Stimulated activated CD4-positive, alpha-beta T cell treated with anti-CD3 and anti-CD28 coated beads, Interleukin-4, amount 100 ng/mL, for 24 hours (primary cell): ENCODE data around the gene ZNF853.
"Not testable (repeated sequence)": the region's sequence is repeated elsewhere in the genome, so short reads cannot be mapped to it uniquely, and the experiment has no call there.

Source experiments
- DNase-seq: peaks from one replicate; pipeline ENCODE4 v3.0.0-alpha.2; 2020

ZNF853 gene

DNA sequence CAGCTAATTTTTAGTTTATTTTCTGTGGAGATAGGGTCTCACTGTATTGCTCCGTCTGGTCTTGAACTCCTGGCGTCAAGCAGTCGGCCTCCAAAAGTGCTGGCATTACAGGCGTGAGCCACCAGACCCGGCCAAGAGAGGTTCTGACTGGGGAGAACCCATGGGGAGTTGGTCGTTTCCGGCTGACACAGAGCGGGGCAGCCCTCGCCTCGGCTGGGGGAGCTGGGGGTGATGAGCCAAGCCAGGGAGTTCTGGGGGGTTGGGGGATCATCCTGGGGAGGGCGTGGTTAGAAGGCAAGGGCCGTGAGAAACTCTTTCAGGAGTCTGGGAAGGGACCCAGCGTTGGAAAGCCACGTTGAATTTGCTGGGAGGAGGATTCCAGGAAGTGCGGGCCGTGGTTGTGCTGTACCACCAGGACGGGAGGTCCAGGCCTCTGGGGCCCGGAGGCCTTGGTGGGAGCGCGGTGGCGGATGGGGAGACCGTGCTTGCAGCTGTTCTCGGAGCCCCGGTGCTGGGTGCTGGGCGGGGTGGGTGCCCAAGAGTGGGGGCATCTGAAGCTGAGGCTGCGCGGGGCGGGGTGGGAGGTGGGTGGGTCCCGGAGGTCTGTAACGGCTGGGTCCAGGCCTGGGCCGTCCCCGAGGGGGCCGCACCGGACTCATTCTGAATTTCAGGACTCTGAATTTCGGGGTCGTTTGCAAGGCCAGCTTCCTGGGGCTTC lies 8.4 kb upstream of the ZNF853 start:
- no peak for DNase-seq

DNA sequence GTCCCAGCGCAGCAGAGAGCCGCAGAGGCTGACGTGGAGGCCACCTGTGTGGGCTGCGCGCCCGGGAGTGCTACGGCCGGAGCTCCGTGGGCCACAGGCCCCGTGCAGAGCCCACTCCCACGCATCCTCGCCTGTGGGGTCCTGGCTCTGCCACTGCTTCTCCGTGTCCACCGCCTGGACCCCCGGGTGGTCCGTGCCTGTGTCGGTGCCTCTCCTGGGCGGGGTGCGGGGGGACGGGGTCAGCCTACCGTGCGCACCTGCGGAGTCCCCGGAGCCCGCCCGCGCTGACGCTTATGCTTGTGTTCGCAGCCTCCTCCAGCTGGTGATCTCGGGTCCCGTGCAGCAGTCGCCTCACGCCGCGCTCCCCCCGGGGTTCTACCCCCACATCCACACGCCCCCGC lies 7.8 kb upstream of the ZNF853 start:
- no peak for DNase-seq

DNA sequence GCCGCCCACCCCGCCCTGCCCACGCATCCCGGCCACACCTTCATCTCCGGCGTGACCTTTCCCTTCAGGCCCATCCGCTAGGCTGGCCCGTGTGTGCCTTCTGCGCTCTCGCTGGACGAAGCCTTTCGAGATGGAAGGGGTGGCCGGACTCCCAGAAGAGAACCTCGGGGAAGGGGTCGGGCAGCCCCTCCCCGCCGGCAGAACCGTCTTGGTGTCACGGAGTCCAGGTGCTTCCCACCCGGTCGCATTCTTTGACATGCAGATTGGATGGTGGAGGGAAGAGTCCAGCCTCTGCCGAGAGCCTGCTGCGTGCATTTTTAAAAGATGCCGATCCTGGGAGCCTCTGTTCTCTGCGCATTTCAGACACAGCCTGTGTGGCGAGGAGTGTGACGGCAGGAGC lies 7.3 kb upstream of the ZNF853 start:
- no peak for DNase-seq

DNA sequence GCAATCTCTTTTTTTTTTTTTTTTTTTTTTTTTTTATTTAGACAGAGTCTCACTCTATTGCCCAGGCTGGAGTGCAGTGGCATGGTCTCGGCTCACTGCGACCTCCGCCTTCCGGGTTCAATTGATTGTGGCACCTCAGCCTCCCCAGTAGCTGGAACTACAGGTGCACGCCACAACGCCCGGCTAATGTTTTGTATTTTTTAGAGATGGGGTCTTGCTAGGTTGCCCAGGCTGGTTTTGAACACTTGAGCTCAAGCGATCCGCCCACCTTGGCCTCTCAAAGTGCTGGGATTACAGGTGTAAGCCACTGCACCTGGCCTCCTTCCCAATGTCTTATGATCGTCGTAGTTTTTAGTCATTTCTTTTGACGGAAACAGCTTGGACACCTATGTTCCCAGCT lies 6.6 kb upstream of the ZNF853 start:
- DNase-seq, result no peak

DNA sequence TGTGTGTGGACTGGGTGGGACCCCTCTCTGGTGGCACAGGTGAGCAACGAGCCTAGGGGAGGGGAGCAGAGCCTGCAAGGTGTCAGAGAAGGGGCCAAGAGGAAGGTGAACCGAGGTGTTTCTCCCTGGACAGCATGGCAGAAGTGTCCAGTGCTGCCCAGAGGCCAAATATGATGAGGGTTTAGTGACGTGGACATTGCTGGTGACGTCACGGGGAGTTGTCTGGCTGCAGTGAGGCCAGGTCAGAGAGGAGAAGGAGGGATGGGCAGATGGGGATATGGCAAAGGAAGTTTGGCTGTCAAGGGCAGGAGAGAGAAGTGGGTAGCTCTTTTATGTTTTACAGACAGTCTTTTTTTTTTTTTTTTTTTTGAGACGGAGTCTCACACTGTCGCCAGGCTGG lies 2.6 kb upstream of the ZNF853 start:
- DNase-seq, result no peak

DNA sequence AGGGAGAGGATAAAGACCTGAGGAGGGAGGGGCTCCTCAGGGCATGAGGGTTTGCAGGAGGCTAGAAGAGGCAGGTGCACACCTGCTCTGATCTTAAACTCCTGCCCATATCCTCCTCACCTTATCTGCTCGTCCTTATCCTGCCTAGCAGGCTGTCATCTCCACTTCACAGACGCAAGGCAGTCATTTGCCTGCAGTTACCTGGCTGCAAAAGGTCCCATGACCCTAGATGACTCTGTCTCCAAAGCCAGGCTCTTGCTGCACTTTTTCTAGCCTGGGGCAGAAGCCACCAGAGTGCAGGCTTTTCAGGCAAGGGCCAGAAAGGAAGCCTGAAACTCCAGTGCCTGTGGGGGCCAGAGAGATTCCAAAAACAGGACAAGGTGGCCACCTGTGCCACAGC lies 1.7 kb upstream of the ZNF853 start:
- DNase-seq, result no peak

DNA sequence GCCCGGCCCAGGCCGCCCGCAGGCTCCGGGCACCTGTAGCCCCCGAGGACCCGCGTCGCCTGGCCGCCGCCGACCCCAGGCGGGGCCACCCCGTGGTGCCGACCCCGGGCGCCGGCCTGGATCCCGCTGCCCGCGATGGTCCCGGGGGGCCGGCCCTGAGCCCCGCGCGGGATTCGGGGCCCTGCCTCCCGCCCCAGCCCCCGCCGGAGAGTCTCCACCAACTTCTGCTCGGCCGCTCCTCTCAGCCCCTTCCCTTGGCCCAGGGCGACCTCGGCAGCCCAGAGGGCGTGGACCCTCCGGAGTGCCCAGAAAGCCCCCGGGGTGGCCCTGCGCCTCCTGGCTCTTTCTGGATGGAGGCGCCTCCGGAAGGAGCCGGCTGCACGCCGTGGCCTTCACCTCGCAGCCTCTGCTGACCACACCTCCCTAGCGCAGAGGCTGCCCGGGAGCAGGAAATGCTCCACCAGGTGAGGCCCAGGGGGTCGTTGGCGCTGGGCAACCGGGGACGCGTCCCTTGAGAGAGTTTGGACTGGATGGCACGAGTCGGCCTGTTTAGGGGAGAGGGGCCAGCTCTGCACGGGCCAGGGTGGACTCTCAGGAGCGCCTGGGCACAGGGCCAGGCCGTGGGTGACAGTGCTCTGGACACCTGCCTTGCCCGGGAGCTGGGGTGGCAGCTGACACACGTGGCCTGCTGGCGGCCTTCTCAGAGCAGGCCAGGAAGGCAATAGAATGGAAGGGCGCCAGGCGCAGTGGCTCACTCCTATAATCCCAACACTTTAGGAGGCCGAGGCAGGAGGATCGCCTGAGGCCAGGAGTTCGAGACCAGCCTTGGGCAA lies 529 bp downstream of the ZNF853 start:
- DNase-seq, result no peak

DNA sequence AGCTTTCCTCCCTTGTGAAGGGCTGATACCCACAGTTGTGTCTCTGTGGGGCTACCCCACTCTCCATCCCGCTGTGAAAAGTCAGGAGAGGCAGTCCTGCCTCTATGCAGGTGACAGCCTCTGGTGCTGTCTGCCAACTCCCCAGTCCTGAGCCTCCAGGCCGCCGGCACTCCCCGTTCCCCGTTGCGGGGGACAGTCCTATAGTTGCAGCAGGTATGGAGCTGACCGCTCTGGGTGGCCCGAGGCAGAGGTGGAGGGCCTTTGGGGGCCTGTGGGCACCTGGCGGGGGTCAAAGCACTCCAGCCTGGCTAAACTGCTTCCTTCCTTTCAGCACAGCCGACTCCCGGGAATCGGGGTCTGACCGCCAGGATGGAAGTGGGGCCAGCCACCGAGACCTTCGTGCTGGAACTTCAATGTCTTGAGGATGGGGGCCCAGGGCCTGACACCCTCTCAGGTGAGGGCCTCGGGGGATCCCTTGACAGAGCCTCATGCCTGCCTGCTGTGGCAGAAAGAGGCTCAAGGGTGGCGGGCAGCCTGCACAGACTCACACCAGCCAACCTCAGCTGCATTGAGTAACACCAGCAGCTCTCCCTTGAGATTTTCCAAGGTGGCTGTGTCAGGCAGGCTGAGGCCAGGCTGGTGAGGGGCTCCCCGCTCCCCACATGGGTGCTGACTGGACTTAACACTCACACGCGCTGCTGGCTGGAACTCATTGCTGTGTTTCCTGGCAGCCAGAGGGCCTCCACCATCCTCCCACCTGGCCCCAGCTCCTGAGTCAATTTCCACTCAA lies 1.6 kb downstream of the ZNF853 start:
- DNase-seq, result no peak

DNA sequence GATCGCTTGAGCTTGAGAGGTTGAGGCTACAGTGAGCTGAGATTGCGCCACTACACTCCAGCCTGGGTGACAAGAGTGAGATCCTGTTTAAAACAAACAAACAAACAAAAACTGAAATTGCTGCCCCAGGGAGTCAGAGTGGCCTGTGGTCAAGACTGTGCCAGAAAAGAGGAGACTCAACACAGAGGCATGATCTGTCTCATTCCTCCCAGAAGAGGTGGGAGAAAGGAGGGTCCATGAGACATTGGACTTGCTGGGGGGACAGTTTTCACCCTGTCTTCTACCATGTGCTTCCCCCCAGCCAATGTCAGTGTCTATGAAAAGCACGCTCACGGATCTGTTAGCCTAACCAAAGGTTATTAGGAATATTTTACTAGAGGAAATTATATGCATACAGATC lies 3.2 kb downstream of the ZNF853 start:
- no peak for DNase-seq

DNA sequence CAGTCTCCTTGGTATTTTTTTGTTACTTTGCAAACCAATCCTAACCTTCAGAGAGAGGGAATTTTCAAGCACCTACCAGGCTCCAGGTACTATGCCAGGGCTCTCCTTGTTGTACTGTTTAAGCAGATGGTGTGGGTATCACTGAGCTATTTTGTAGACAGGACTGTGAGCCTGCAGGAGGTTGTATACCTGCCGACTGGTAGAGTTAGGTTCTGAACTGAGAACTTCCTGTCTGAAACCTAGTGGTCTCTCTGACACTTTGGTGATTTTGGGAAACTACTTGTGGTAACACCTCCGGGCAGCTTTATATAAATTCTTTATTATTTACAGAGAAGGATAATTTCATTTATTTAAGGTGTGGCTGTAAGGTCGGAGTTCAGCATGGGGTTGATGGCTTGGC lies 4.6 kb downstream of the ZNF853 start:
- DNase-seq, result no peak

DNA sequence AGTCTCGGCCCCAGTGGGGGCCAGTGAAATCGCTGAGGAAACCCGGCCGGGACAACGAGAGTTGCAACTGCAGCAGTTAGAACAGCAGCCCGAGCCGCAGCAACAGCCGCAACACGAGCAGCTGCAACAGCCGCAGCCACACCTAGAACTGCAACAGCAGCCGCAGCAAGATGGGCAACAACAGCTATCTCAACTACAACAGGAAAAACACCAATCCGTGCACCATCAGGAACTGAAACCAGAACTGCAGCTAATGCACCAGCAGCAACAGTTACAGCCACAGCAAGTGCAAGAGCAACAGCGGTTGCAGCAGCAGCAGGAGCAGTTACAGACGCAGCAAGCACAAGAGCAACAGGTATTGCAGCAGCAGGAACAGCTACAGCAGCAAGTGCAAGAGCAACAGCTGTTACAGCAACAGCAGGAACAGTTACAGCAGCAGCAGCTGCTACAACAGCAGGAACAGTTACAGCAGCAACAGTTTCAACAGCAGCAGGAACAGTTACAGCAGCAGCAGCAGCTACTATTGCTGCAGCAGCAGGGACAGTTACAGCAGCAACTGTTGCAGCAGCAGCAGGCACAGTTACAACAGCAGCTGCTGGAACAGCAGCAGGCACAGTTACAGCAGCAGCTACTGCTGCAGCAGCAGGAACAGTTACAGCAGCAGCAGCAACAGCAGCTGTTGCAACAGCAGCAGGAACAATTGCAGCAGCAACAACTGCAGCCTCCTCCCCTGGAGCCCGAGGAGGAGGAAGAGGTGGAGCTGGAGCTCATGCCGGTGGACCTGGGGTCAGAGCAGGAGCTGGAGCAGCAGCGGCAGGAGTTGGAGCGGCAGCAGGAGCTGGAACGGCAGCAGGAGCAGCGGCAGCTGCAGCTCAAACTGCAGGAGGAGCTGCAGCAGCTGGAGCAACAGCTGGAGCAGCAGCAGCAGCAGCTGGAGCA lies 6.1 kb downstream of the ZNF853 start:
- no peak for DNase-seq

DNA sequence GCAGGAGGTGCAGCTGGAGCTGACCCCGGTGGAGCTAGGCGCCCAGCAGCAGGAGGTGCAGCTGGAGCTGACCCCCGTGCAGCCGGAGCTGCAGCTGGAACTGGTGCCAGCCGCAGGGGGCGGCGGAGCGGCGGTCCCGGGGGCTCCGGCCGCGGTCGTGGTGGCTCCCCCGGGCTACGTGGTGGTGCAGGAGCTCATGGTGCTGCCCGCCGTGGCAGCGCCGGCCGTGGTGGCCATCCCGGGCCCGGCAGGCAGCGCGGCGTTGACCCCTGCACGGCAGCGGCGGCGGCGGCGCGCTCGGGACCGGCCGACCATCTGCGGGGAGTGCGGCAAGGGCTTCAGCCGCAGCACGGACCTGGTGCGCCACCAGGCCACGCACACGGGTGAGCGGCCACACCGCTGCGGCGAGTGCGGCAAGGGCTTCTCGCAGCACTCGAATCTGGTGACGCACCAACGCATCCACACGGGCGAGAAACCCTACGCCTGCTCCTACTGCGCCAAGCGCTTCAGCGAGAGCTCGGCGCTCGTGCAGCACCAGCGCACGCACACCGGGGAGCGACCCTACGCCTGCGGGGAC lies 6.8 kb downstream of the ZNF853 start:
- no peak for DNase-seq

DNA sequence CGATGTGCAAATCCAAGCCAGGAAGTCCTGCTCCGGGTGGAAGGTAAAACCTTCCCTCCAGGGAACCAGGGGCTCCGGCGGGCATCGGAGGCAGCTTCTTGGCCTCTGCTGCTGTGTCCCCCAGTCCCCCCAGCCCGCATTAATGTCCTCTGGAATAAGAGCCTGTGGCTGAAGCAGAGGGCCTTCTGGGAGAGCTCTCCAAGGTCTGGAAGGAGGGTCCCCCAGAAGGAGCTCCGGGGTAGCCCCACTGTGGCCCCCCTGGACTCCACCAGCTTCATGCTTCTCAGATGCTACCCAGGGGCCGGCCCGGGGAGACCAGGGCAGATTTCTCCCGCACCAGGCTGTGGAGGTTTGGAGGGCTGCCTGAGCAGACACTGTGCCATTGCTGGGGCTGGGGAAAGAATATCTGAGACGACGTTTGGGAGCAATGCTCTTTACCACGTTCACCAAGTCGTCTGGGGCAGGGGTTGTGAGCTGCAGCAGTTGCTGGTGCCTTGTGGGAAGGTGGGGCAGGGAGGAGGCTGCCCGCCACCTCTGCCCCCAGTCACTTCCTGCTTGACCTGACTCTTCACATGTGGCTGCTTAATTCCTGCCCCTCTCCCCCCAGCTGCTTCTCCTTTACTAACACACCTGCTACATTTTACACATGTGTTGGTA lies 8.3 kb downstream of the ZNF853 start:
- DNase-seq, result no peak

DNA sequence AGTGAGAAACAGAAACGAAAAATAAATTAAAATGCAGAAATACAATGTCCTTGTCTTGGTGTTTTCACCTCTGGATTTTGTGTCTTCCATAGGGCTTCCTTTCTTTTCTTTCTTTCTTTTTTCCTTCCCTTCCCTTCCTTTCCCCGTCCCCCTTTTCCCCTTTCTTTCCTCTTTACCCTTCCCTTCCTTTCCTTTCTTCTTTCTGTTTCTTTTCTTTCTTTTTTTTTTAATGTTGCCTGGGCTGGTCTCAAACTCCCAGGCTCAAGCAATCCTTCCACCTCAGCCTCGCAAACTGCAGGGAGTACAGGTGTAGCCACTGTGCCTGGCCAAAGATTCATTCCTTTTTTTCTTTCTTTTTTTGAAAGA lies 8.8 kb downstream of the ZNF853 start:
- DNase-seq, result no peak

DNA sequence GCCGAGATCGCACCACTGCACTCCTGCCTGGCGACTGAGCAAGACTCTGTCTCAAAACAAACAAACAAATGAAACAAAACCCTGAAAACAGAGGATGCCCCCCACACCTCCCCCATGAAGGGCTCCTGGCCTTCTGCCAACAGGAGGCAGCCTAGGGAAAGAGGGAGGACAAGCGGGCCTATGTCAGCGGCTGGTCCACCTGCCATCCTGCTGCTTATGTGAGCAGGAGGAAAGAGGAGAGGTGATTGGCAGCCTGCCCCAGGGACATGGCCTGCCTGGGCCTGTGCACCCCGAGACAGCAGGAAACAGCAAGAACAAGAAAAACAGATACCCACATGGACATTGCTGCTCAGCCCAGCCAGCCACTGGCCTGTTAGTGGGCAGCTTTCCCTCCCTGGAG lies 12.6 kb downstream of the ZNF853 start:
- no peak for DNase-seq

DNA sequence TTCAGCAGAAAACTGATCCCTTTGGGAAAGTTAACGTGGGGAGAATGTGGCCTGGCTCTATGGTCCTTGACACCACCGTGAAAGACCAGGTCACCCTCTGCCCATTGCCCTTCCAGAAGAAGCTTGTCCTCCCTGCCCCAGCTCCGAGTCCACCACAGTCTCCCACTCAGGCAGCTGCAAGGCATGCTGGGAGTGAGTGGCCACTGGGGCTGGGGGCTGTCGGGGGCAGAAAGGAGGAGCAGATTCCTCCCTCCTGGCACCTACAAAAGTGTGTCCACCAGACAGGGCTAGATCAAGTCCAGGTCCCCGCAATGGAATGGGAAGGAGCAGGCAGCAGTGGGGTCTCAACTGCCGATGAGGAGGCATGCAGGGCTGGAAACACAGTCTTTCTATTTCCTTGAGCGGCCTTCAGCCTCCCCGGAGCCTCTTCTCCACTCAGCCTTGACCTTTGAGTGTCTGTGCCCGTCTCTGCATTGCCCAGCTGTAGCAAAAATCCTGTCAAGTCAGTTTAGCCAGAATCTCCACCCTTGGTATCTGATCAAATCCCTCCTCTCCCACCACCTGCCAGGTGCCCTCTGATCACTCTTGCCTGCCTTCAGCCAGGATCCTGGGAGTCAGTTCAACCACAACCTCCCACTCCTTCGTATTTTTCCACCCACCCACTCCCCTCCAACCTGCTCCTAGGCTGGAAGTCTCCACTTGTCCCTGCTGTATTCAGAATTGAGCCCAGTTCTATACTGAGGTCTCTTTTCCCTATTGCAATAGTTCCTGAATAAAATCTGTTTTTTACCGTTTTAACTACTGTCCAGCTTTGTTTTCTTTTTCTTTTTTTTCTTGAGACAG lies 14.8 kb downstream of the ZNF853 start:
- DNase-seq, result no peak

DNA sequence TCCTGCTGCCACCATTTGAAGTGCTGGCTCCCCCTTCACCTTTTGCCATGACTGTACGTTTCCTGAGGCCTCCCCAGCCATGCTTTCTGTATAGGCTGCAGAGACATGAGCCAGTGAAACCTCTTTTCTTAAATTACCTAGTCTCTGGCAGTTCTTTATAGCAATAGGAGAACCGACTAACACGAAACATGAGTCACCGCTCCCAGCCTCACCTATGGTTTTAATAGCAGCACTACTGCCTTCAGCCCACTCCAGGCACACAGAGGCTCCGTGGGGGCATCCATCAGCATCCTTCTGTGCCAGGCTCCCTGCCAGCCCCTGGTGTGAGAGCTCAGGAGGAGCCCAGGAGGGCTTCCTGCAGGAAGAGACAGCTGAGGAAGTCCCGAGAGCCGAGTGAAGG lies 16.2 kb downstream of the ZNF853 start:
- no peak for DNase-seq

DNA sequence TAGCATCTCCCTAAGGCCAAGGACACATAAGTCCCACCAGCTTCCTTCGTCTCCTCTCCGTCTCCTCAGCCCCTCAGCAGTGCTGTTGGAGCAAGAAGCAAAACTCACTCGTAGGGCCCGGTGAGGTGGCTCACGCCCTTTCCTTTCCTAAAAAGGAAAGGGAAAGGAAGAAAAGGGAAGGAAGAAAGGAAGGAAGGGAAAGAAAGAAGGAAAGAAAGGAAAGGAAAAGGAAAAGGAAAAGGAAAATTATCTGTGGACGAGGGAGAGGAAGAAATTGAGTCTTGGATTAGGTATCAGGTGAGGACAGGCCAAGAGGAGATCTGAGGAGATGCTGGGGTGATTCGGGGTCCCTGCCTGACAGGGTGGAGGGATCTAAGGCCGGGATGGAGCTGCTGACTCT lies 18.6 kb downstream of the ZNF853 start:
- DNase-seq, result no peak

DNA sequence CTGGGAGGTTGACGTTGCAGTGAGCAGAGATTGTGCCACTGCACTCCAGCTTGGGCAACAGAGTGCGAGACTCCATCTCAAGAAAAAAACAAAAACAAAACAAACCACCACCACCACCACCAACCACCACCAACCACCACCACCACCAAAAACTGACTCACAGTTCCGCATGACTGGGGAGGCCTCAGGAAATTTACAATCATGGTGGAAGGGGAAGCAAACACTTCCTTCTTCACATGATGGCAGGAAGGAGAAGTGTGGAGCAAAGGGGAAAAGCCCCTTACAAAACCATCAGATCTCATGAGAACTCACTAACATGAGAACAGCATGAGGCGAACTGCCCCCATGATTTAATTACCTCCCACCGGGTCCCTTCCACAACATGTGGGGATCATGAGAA lies 19.6 kb downstream of the ZNF853 start:
- not testable (repeated sequence) for DNase-seq

DNA sequence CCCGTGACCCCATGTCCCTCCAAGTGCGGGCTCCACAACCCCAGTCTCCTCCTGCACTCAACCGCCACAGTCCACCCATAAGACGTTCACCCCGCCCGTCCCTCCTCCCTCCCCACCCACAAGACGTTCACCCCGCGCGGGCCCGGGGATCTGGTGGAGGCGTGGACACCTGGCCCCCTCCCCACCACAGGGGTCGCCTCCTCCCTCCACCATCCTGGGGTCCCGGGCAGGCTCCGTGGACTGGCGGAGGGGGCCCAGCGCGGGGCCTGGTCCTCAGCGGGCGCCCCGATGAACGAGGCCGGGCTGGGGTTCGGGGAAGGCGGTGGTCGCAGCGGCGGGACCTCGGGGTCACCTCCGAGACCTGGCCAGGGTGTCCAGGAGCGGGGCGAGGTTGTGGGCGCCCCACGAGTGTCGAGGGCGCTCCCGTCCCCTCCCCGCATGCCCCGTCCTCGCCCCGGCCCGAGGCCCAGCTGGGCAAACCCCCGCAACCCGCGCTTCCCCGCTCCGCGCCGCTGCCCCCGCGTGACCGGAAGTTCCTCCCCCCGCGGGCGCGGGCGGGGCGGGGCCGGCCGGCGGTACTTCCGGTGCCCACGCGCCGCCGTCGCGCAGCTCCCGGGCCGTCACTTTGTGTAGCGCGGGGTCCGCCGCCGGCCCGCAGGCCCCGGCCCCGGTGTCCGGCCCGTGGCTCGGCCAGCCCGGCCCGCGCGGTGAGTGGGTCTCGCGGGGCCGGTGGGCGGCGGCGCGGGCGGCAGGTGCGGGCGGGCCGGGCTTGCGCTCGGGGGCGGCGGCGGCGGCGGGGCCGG lies 21.5 kb downstream of the ZNF853 start, which contains the start of gene ZNF316:
Gene ZNF316, plus strand, starts transcription at position 578 of the 803 bp plus-strand sequence. CDS start 5,092 bp downstream, outside the sequence.
- DNase-seq, result peak; percentile 63
